Measurements from ENCODE around the gene RNH1.

GRCh38 chr11:468493-468892 lies 38.5 kb downstream of the RNH1 start:
- TF ChIP-seq CTCF (conservative IDR thresholded peaks at IDR 0.05; ENCODE audit: low read length) = no peak
- TF ChIP-seq EZH2phosphoT487 (IDR thresholded peaks at IDR 0.05; ENCODE audit: borderline replicate concordance, low read depth, low read length) = no peak

All from OCI-LY7 (cell line).